UCSD-AML1 (cell line): Measurements from ENCODE around the gene IL21R.
"Not testable (repeated sequence)": the region's sequence is repeated elsewhere in the genome, so short reads cannot be mapped to it uniquely, and the experiment has no call there.

ENCODE experiments used
- DNase-seq: peaks from one replicate; lab custom pipeline; 2025; ENCODE audit not compliant: unreplicated experiment; lab: John Stamatoyannopoulos, UW

IL21R gene

DNA sequence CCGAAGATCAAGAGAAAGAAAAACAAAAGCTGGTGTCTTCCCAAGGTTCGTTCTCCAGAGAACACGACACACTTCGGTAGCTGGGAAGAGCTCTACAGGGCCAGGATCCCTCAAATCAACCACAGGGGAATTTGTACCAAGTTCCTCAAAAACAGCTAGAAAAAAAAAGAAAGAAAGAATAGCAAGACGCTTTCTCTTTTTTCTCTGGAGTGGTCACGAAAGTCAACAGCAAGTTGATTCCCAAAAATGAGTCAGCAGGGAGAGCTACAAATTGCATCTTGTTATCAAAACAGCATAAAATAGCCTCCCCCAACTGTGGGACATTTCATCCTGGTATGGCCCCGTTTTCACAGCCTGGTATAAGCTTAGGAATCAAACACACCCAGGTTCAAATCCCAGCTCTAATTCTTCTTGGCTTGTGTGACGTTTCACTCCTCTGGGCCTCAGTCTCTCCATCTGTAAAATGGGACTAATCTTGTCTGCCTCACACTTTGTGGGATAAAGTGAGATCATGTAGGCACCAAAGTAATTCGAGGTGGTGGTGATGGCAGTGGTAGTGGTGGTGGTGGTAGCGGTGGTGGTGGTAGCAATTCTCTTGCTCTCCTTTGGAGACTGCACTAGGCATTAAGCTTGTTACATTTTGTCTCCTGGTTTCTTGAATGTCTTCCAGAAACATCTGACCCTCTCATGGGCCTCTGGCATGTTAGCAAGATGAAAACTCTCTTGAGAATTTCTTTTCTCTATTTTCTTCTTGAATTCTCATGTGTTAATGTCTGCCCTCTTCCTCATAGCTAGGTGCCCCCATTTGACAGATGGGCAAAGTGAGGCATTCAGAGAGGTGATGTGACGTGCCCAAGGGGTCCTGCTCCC is 988 bp upstream of the IL21R start:
- DNase-seq, result no peak

- no peak for DNase-seq
These were observed 592 bp downstream of the IL21R start for GRCh38 chr16:27402569-27402963.

GRCh38 chr16:27402964-27403600 is 1.1 kb downstream of the IL21R start:
- no peak for DNase-seq

DNA sequence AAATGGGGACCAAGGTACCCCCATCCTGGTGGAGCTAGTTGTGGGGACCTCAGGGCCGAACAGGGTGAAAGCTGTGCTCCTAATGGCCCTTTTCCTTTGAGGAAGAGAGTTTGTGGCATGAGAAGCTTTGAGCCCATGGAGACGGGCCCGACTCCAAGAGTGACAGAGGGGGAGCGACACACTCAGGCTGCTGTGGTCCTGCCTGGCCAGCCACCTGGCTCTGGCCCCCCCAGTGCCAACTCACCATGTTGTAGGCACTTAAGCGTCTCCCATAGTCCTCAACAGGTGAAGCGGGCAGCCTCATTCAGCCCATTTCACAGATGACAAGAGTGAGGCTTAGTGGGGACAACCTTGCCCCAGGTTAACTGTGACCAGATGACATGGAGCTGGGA is 1.6 kb downstream of the IL21R start:
- no peak for DNase-seq

- no peak for DNase-seq
These were observed 2.3 kb downstream of the IL21R start for GRCh38 chr16:27404163-27404823.

- no peak for DNase-seq
These were observed 3.8 kb downstream of the IL21R start for GRCh38 chr16:27405546-27406451.

DNA sequence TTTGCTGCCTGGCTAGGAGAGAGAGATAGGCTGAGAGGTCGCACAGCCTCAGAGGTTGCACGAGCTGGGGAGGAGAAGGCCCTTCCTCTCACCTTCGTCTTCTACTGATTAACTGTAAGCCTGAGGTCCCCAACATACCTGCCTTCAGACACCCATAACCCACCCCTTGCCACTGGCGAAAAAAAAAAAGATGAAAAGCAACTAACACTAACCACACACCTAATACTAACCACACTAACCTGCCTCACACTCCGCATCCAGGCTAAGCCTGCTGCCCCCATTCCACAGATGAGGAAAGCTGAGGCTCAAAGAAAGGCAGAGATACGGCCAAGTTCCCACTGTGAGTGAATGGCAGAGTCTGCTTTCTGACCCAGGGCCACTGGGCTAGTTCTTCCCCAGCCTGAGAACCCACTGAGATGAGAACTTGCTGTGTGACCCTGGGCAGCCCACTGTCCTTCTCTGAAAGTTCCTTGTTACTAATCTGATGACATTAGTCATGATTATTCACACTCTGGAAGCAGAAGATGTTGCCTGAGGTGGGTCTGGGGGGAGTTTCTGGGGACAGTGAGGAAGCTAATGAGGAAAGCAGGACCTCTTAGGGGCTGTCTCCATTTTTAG is 4.6 kb downstream of the IL21R start:
- DNase-seq, result no peak

DNA sequence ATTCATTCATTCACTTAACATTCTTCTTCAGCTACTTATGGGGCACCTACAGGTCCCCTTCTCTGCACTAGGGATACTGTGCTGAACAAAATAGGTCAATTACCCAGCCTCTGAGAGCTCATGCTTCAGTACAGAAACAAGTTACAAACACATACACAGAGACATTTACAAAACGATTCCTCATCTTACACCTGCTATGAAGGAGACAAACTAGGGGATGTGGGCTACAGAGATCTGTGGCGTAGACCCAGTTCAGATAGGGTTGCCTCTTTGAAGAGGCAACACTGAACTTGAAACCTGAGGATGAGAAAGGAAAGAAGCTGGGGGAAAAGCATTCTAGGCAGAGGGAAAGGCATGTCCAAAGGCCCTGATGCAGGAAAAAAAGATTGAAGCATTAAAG is 5.2 kb downstream of the IL21R start:
- DNase-seq, result no peak

- DNase-seq, result no peak
These were observed 6.1 kb downstream of the IL21R start for GRCh38 chr16:27408012-27408601.

GRCh38 chr16:27408602-27409031 is 6.6 kb downstream of the IL21R start:
- no peak for DNase-seq

- not testable (repeated sequence) for DNase-seq
These were observed 8.0 kb downstream of the IL21R start for GRCh38 chr16:27409958-27410357.

GRCh38 chr16:27410761-27411160 is 8.8 kb downstream of the IL21R start:
- DNase-seq, result no peak

GRCh38 chr16:27413956-27414355 is 12.0 kb downstream of the IL21R start:
- no peak for DNase-seq

GRCh38 chr16:27414788-27415431 is 12.9 kb downstream of the IL21R start:
- no peak for DNase-seq

GRCh38 chr16:27417047-27417671 is 15.2 kb downstream of the IL21R start:
- DNase-seq, result no peak

DNA sequence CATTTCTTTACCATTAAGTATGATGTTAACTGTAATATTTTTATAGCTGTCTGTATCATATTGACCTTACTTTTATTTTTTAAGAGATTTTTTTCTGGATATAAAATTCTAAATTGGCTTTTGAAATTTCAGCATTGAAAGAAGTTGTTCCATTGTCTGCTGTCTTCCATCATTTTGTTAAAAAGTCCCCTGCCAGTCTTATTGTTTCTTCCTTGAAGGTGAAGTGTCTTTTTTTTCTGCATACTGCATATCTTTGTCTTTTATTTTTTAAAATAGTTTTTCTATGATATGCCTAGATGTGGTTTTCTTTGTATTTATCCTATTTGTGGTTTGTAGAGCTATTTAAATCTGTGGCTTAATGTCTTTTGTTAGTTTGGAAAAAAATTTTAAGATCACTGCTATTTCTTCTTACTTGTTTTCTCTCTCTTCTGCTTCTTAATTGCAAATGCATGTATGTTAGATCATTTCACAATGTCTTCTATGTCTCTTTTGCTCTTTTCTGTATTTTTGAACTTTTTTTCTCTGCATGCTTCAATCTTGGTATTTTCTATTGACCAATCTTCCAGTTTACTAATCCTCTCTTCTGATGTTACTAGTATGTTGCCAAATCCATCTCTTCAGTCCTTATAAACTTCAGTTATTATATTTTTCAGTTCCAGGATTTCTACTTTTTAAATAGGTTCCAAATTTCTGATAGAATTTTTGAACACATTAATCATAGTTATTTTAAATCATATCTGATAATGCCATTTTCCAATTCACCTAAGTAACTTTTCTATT is 20.2 kb downstream of the IL21R start:
- no peak for DNase-seq

- no peak for DNase-seq
These were observed 23.0 kb downstream of the IL21R start for GRCh38 chr16:27424772-27425498.

DNA sequence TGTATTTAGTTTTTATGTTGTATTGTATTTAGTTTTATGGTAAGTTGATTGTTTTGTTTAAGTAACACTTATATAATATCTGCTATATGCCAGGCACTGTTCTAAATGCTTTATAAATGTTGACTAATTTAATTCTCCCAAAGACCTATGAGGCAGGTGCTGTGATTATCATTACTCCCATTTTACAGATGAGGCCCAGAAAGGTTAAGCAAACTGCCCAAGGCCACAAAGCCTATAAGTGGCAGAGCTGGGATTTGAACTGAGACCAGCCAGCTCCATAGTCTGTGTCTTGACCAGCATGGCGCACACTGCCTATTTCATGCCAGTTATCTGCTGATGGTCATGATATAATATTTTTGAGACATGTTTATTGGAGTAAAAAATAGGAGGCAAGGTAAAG is 24.0 kb downstream of the IL21R start:
- DNase-seq, result no peak
